ENCODE results near the gene RGS10.
"Not testable (repeated sequence)": the region's sequence is repeated elsewhere in the genome, so short reads cannot be mapped to it uniquely, and the experiment has no call there.

Gene RGS10

DNA sequence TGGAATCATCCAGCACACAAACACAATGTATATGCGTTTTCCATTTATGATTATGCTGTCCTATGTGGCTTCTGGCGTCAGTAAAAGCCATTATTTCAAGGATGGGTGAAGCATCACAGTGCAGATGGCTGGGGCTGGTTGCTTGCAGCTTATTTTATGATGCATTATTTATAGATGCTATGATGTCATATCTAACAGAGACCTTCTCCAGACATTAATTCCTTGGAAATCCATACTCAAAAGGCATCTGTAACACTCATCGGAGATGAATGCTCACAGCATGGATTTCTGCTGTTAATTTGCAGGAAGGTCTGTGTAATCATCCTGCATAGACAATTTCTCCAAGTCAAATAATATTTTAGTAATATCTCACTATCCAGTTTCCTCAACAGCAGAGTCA lies 7.2 kb downstream of the RGS10 start:
- H2BK15ac ChIP-seq (ENCODE audit: low read length) = no peak overlapping the region
- H3K4me3 ChIP-seq (ENCODE audit: low read length in 2 of 2) = no peak overlapping the region
- H3K18ac ChIP-seq (ENCODE audit: low read length) = no peak overlapping the region
- H2AK5ac ChIP-seq (ENCODE audit: low read depth, low read length) = no peak overlapping the region
- H3K27ac ChIP-seq (replicated peaks; ENCODE audit: low read length) = no peak overlapping the region
- H2BK120ac ChIP-seq (ENCODE audit: low read depth, low read length) = no peak overlapping the region
- H4K91ac ChIP-seq (ENCODE audit: low read depth, low read length, poor library complexity) = no peak overlapping the region
- peaks cover 1 to 2% of the 10 kb centered on the region in 2 donors for H3K4me1 ChIP-seq (ENCODE audit: control insufficient read depth in 2 of 2, insufficient read depth in 1 of 2, low read depth in 1 of 2, low read length in 2 of 2)
- peaks cover 2% of the 10 kb centered on the region for H3K79me1 ChIP-seq (ENCODE audit: low read depth, low read length)
- H2BK12ac ChIP-seq (ENCODE audit: low read length) = no peak overlapping the region
- H3K4ac ChIP-seq (ENCODE audit: low read length) = no peak overlapping the region
- H3K4me2 ChIP-seq (ENCODE audit: insufficient read depth, low read length, poor library complexity, severe bottlenecking) = no peak overlapping the region
- WGBS, 2 donors (ENCODE audit: extremely low coverage in 2 of 2, insufficient read length in 2 of 2, insufficient replicate concordance in 1 of 2) = no CpG with 5 or more reads among the region's 3 CpGs
- no peaks in the 10 kb centered on the region for H3K9me3 ChIP-seq (replicated peaks in 1 of 2; ENCODE audit: control insufficient read depth in 2 of 2, insufficient read depth in 1 of 2, low read depth in 1 of 2, low read length in 2 of 2)
- no peak overlapping the region for H2AFZ ChIP-seq (ENCODE audit: low read length)
- no peak overlapping the region for H2BK5ac ChIP-seq (ENCODE audit: low read length)
- no peaks in the 10 kb centered on the region for H3K36me3 ChIP-seq (replicated peaks in 1 of 2; ENCODE audit: control insufficient read depth in 2 of 2, insufficient read depth in 2 of 2, low read length in 2 of 2)
- no peak overlapping the region for H3K14ac ChIP-seq (ENCODE audit: low read length)
- peaks cover 0 to 41% (median 4%) of the 10 kb centered on the region in 3 experiments for H3K27me3 ChIP-seq (ENCODE audit: control insufficient read depth in 3 of 3, insufficient read depth in 3 of 3, low read depth in 1 of 3, low read length in 3 of 3)
- H4K8ac ChIP-seq (ENCODE audit: low read depth, low read length) = no peak overlapping the region
- no peak overlapping the region for H3K23ac ChIP-seq (ENCODE audit: low read depth, low read length, poor library complexity)
- no peak overlapping the region for H3K9ac ChIP-seq (ENCODE audit: low read depth, low read length, poor library complexity)
- no peak for DNase-seq (ENCODE audit: low spot score)

DNA sequence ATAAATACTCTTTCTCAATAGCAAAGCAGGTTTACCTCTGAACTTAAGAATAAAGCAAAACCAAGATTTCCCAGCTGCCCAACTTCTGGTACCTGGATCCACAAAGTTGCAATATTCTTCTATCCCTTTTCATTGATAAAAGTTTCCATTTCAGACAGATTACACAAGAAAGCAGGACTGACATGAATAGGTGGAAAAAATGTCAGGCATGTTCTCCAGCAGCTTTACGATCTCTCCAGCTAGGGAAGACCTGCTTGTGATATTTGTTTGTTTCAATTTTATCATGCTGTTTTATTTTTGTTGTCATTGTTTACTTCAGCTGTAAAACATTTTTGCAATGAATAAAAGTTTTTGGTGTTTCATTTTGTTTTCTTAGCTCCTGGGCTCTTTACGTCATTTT lies 9.0 kb downstream of the RGS10 start:
- Histone ChIP-seq H3K4me1 (ENCODE audit: control insufficient read depth in 2 of 2, insufficient read depth in 1 of 2, low read depth in 1 of 2, low read length in 2 of 2) (peaks cover 1 to 2% of the 10 kb centered on the region in 2 donors), H2AFZ (ENCODE audit: low read length) (no peak overlapping the region), H3K18ac (ENCODE audit: low read length) (no peak overlapping the region)

DNA sequence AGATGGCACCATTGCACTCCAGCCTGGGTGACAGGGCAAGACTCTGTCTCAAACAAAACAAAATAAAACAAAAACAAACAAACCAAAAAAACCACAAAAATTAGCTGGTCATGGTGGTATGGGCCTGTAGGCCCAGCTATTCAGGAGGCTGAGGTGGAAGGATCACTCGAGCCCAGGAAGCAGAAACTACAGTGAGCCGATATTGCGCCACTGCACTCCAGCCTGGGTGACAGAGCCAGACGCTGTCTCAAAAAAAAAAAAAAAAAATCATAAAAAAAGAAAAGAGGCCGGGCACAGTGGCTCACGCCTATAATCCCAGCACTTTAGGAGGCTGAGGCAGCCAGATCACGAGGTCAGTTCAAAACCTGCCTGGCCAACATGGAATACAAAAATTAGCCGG lies 9.7 kb downstream of the RGS10 start:
- not testable (repeated sequence) for H2AFZ ChIP-seq (ENCODE audit: low read length); H3K27ac ChIP-seq (replicated peaks; ENCODE audit: low read length); H3K4me1 ChIP-seq (ENCODE audit: control insufficient read depth in 2 of 2, insufficient read depth in 1 of 2, low read depth in 1 of 2, low read length in 2 of 2); DNase-seq (ENCODE audit: low spot score); H3K4me3 ChIP-seq (ENCODE audit: low read length in 2 of 2); H3K79me1 ChIP-seq (ENCODE audit: low read depth, low read length); H4K8ac ChIP-seq (ENCODE audit: low read depth, low read length); H3K14ac ChIP-seq (ENCODE audit: low read length); H3K23ac ChIP-seq (ENCODE audit: low read depth, low read length, poor library complexity); H3K18ac ChIP-seq (ENCODE audit: low read length); H2AK5ac ChIP-seq (ENCODE audit: low read depth, low read length); H2BK5ac ChIP-seq (ENCODE audit: low read length); H2BK120ac ChIP-seq (ENCODE audit: low read depth, low read length); H3K36me3 ChIP-seq (replicated peaks in 1 of 2; ENCODE audit: control insufficient read depth in 2 of 2, insufficient read depth in 2 of 2, low read length in 2 of 2); H3K4ac ChIP-seq (ENCODE audit: low read length); H4K91ac ChIP-seq (ENCODE audit: low read depth, low read length, poor library complexity); H2BK15ac ChIP-seq (ENCODE audit: low read length); H3K9me3 ChIP-seq (replicated peaks in 1 of 2; ENCODE audit: control insufficient read depth in 2 of 2, insufficient read depth in 1 of 2, low read depth in 1 of 2, low read length in 2 of 2); H3K9ac ChIP-seq (ENCODE audit: low read depth, low read length, poor library complexity); H3K4me2 ChIP-seq (ENCODE audit: insufficient read depth, low read length, poor library complexity, severe bottlenecking); H2BK12ac ChIP-seq (ENCODE audit: low read length)
- peaks cover 0 to 16% (median 0%) of the 10 kb centered on the region in 3 experiments for H3K27me3 ChIP-seq (ENCODE audit: control insufficient read depth in 3 of 3, insufficient read depth in 3 of 3, low read depth in 1 of 3, low read length in 3 of 3)
- no CpG with 5 or more reads among the region's 8 CpGs for WGBS, 2 donors (ENCODE audit: extremely low coverage in 2 of 2, insufficient read length in 2 of 2, insufficient replicate concordance in 1 of 2)

More for the DNA sequence above, 9.0 kb downstream of the RGS10 start:
- Histone ChIP-seq H3K79me1 (ENCODE audit: low read depth, low read length) (peaks cover 2% of the 10 kb centered on the region), H3K27me3 (ENCODE audit: control insufficient read depth in 3 of 3, insufficient read depth in 3 of 3, low read depth in 1 of 3, low read length in 3 of 3) (peaks cover 0 to 22% (median 0%) of the 10 kb centered on the region in 3 experiments), H3K23ac (ENCODE audit: low read depth, low read length, poor library complexity) (no peak overlapping the region), H3K14ac (ENCODE audit: low read length) (no peak overlapping the region), H2BK15ac (ENCODE audit: low read length) (no peak overlapping the region), H2AK5ac (ENCODE audit: low read depth, low read length) (no peak overlapping the region), H2BK12ac (ENCODE audit: low read length) (no peak overlapping the region), H3K4ac (ENCODE audit: low read length) (no peak overlapping the region), H3K9me3 (replicated peaks in 1 of 2; ENCODE audit: control insufficient read depth in 2 of 2, insufficient read depth in 1 of 2, low read depth in 1 of 2, low read length in 2 of 2) (no peaks in the 10 kb centered on the region), H4K91ac (ENCODE audit: low read depth, low read length, poor library complexity) (no peak overlapping the region), H2BK120ac (ENCODE audit: low read depth, low read length) (no peak overlapping the region), H3K36me3 (replicated peaks in 1 of 2; ENCODE audit: control insufficient read depth in 2 of 2, insufficient read depth in 2 of 2, low read length in 2 of 2) (no peaks in the 10 kb centered on the region), H2BK5ac (ENCODE audit: low read length) (no peak overlapping the region), H3K4me3 (ENCODE audit: low read length in 2 of 2) (no peak overlapping the region), H4K8ac (ENCODE audit: low read depth, low read length) (no peak overlapping the region), H3K4me2 (ENCODE audit: insufficient read depth, low read length, poor library complexity, severe bottlenecking) (no peak overlapping the region), H3K9ac (ENCODE audit: low read depth, low read length, poor library complexity) (no peak overlapping the region), H3K27ac (replicated peaks; ENCODE audit: low read length) (no peak overlapping the region)
- no CpG with 5 or more reads among the region's 2 CpGs for WGBS, 2 donors (ENCODE audit: extremely low coverage in 2 of 2, insufficient read length in 2 of 2, insufficient replicate concordance in 1 of 2)
- no peak for DNase-seq (ENCODE audit: low spot score)

DNA sequence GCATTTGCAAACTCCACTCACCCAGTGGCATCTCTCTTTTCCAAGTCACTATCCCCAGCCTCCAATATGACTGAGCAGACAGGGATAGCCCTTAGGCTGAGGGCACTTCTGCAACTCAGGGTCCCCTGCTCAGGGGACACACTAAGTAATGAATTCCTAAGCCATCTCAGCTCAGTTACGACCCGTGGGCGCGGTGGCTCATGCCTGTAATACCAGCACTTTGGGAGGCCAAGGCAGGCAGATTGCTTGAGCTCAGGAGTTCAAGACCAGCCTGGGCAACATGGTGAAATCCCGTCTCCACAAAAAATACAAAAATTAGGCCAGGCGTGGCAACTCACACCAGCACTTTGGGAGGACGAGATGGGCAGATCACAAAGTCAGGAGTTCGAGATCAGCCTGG lies 10.3 kb downstream of the RGS10 start:
- not testable (repeated sequence) for H3K14ac ChIP-seq (ENCODE audit: low read length); H3K4me1 ChIP-seq (ENCODE audit: control insufficient read depth in 2 of 2, insufficient read depth in 1 of 2, low read depth in 1 of 2, low read length in 2 of 2); H3K18ac ChIP-seq (ENCODE audit: low read length); H2BK120ac ChIP-seq (ENCODE audit: low read depth, low read length); H4K8ac ChIP-seq (ENCODE audit: low read depth, low read length); H3K9ac ChIP-seq (ENCODE audit: low read depth, low read length, poor library complexity); H3K4me2 ChIP-seq (ENCODE audit: insufficient read depth, low read length, poor library complexity, severe bottlenecking); H2BK5ac ChIP-seq (ENCODE audit: low read length); H3K4me3 ChIP-seq (ENCODE audit: low read length in 2 of 2); H2AK5ac ChIP-seq (ENCODE audit: low read depth, low read length); H4K91ac ChIP-seq (ENCODE audit: low read depth, low read length, poor library complexity); H3K79me1 ChIP-seq (ENCODE audit: low read depth, low read length); H3K23ac ChIP-seq (ENCODE audit: low read depth, low read length, poor library complexity); H3K9me3 ChIP-seq (replicated peaks in 1 of 2; ENCODE audit: control insufficient read depth in 2 of 2, insufficient read depth in 1 of 2, low read depth in 1 of 2, low read length in 2 of 2); H2BK12ac ChIP-seq (ENCODE audit: low read length); H3K27ac ChIP-seq (replicated peaks; ENCODE audit: low read length); H3K36me3 ChIP-seq (replicated peaks in 1 of 2; ENCODE audit: control insufficient read depth in 2 of 2, insufficient read depth in 2 of 2, low read length in 2 of 2); H3K4ac ChIP-seq (ENCODE audit: low read length); H2AFZ ChIP-seq (ENCODE audit: low read length); DNase-seq (ENCODE audit: low spot score); H2BK15ac ChIP-seq (ENCODE audit: low read length)
- peaks cover 0 to 12% (median 0%) of the 10 kb centered on the region in 3 experiments for H3K27me3 ChIP-seq (ENCODE audit: control insufficient read depth in 3 of 3, insufficient read depth in 3 of 3, low read depth in 1 of 3, low read length in 3 of 3)
- no CpG with 5 or more reads among the region's 8 CpGs for WGBS, 2 donors (ENCODE audit: extremely low coverage in 2 of 2, insufficient read length in 2 of 2, insufficient replicate concordance in 1 of 2)

All from neuronal stem cell (in vitro differentiated cells).